Measurements from ENCODE around the gene MRPL20.
"Not testable (repeated sequence)": the region's sequence is repeated elsewhere in the genome, so short reads cannot be mapped to it uniquely, and the experiment has no call there.

The MRPL20 gene

DNA sequence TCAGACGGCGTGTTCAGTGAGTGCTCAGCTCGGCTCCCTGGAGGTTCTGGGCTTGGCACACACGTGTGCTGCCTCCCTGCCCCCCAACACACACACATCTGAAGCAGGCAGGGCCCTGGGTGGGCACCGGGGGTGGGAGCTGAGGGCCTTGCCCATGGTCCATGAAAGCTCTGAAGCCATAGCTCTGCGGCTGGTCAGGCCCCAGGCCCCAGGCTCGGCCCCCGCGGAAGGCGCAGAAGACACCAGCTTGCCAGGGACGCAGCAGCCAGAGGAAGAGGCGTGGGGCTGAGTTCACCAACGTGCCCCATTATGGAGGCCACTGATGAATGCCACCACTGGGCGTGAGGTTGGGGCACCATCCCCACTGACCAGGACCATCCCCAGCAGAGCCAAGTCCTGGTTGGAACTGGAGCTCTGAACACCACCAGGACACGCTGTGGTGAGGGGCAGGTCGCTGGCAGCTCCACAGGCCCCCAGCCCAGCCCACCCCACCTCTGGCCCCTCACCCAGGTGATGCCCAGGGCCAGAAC lies 36.3 kb downstream of the MRPL20 start:
- no peak for ATAC-seq
- TF ChIP-seq, protein P1, sequence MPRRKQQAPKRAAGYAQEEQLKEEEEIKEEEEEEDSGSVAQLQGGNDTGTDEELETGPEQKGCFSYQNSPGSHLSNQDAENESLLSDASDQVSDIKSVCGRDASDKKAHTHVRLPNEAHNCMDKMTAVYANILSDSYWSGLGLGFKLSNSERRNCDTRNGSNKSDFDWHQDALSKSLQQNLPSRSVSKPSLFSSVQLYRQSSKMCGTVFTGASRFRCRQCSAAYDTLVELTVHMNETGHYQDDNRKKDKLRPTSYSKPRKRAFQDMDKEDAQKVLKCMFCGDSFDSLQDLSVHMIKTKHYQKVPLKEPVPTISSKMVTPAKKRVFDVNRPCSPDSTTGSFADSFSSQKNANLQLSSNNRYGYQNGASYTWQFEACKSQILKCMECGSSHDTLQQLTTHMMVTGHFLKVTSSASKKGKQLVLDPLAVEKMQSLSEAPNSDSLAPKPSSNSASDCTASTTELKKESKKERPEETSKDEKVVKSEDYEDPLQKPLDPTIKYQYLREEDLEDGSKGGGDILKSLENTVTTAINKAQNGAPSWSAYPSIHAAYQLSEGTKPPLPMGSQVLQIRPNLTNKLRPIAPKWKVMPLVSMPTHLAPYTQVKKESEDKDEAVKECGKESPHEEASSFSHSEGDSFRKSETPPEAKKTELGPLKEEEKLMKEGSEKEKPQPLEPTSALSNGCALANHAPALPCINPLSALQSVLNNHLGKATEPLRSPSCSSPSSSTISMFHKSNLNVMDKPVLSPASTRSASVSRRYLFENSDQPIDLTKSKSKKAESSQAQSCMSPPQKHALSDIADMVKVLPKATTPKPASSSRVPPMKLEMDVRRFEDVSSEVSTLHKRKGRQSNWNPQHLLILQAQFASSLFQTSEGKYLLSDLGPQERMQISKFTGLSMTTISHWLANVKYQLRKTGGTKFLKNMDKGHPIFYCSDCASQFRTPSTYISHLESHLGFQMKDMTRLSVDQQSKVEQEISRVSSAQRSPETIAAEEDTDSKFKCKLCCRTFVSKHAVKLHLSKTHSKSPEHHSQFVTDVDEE (CRISPR knock-in tag; IDR thresholded peaks at IDR 0.05): no peak

DNA sequence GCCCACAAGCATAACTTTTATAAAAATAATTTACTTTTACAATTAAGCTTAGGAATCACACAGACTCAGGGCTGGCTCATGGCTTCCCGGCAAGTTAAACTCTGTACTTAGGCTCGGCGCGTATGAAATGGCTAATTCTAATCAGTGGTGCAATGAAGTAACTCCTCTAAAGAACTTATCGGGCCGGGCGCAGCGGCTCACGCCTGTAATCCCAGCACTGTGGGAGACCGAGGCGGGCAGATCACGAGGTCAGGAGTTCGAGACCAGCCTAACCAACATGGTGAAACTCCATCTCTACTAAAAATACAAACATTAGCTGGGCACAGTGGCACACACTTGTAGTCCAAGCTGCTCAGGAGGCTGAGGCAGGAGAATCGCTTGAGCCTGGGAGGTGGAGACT lies 37.0 kb downstream of the MRPL20 start:
- ATAC-seq: not testable (repeated sequence)

- ATAC-seq: no peak
- TF ChIP-seq PPARA (CRISPR knock-in tag; IDR thresholded peaks at IDR 0.05; ENCODE audit: borderline replicate concordance): no peak
- TF ChIP-seq CSDC2 (CRISPR knock-in tag; IDR thresholded peaks at IDR 0.05): no peak
- no peak for TF ChIP-seq ZC3H10 (CRISPR knock-in tag; IDR thresholded peaks at IDR 0.05)
- TF ChIP-seq RARB (CRISPR knock-in tag; IDR thresholded peaks at IDR 0.05): no peak
- TF ChIP-seq BACH2 (CRISPR knock-in tag; IDR thresholded peaks at IDR 0.05; ENCODE audit: borderline replicate concordance): no peak
- TF ChIP-seq, protein P1 (CRISPR knock-in tag; IDR thresholded peaks at IDR 0.05): no peak
- TF ChIP-seq POU6F1 (CRISPR knock-in tag; IDR thresholded peaks at IDR 0.05; ENCODE audit: borderline replicate concordance, low read depth): no peak
- TF ChIP-seq SNAI2 (CRISPR knock-in tag; IDR thresholded peaks at IDR 0.05): no peak
These were observed 39.8 kb downstream of the MRPL20 start for GRCh38 chr1:1367315-1367714.

- TF ChIP-seq, protein P1 (CRISPR knock-in tag; IDR thresholded peaks at IDR 0.05): no peak
- no peak for TF ChIP-seq ZFP30 (CRISPR knock-in tag; IDR thresholded peaks at IDR 0.05)
- TF ChIP-seq PPARA (CRISPR knock-in tag; IDR thresholded peaks at IDR 0.05; ENCODE audit: borderline replicate concordance): no peak
- TF ChIP-seq ESRRG (CRISPR knock-in tag; IDR thresholded peaks at IDR 0.05): no peak
- TF ChIP-seq RARB (CRISPR knock-in tag; IDR thresholded peaks at IDR 0.05): no peak
- TF ChIP-seq OSR1 (CRISPR knock-in tag; IDR thresholded peaks at IDR 0.05): no peak
- no peak for ATAC-seq
These were observed 40.4 kb downstream of the MRPL20 start for GRCh38 chr1:1366699-1367066.

GRCh38 chr1:1365875-1366698 lies 41.0 kb downstream of the MRPL20 start:
- no peak for ATAC-seq
- TF ChIP-seq CREB5 (CRISPR knock-in tag; IDR thresholded peaks at IDR 0.05; ENCODE audit: low read depth): no peak
- no peak for TF ChIP-seq ESRRG (CRISPR knock-in tag; IDR thresholded peaks at IDR 0.05)
- no peak for TF ChIP-seq PATZ1 (CRISPR knock-in tag; IDR thresholded peaks at IDR 0.05; ENCODE audit: borderline replicate concordance)
- no peak for TF ChIP-seq ZNF70 (CRISPR knock-in tag; IDR thresholded peaks at IDR 0.05)
- no peak for TF ChIP-seq ISL1 (CRISPR knock-in tag; IDR thresholded peaks at IDR 0.05)
- no peak for TF ChIP-seq ARNTL (CRISPR knock-in tag; IDR thresholded peaks at IDR 0.05; ENCODE audit: borderline replicate concordance, low read depth)
- TF ChIP-seq POU6F1 (CRISPR knock-in tag; IDR thresholded peaks at IDR 0.05; ENCODE audit: borderline replicate concordance, low read depth): no peak
- no peak for TF ChIP-seq BACH2 (CRISPR knock-in tag; IDR thresholded peaks at IDR 0.05; ENCODE audit: borderline replicate concordance)
- TF ChIP-seq GLIS3 (CRISPR knock-in tag; IDR thresholded peaks at IDR 0.05): no peak

All from SK-N-SH treated with all-trans-retinoic acid at 6 μM for 48 hours (cell line).